Measurements from ENCODE around the gene ROBO3. TPM values are rescaled to one million over a fixed set of nuclear protein-coding genes. Genes with fewer than 3 reads are reported as not detected.
A peak's percentile ranks its signal among the peaks of the same experiment; 100 is the strongest.

Gene ROBO3
- total RNA-seq, 4 donors from 2014 or later: 5.0 to 10.8 (median 8.5) TPM

DNA sequence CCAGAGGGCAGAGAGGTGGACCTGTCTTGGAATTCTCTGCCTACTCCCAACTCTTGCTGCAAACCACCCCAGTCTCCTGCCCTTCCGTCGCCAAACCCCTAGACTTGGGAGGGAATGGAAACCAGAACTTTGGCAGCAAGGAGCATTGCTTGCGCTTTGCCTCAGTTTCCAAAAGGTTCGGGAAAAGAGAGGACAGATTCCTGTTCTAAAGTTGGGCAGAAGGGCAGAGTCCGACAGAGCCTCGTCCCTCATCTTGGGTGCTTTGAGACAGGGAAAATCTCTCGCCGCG lies 396 bp upstream of the ROBO3 start:
- no peaks in the 10 kb centered on the region for H3K9me3 ChIP-seq
- peaks cover 50 to 70% (median 60%) of the 10 kb centered on the region in 4 donors for H3K4me1 ChIP-seq
- intact Hi-C loops (cut with DNase I): no loop called here
- peak overlapping the region in 1 of 4 donors; percentile 32 for H3K4me3 ChIP-seq
- no peak for DNase-seq (ENCODE audit: extremely low spot score)
- H3K36me3 ChIP-seq: no peaks in the 10 kb centered on the region
- TF ChIP-seq POLR2AphosphoS5 (IDR thresholded peaks at IDR 0.05) (no peak), EP300 (IDR thresholded peaks at IDR 0.05) (no peak), POLR2A (IDR thresholded peaks at IDR 0.05; ENCODE audit: low read depth) (no peak)
- TF ChIP-seq, protein P1, sequence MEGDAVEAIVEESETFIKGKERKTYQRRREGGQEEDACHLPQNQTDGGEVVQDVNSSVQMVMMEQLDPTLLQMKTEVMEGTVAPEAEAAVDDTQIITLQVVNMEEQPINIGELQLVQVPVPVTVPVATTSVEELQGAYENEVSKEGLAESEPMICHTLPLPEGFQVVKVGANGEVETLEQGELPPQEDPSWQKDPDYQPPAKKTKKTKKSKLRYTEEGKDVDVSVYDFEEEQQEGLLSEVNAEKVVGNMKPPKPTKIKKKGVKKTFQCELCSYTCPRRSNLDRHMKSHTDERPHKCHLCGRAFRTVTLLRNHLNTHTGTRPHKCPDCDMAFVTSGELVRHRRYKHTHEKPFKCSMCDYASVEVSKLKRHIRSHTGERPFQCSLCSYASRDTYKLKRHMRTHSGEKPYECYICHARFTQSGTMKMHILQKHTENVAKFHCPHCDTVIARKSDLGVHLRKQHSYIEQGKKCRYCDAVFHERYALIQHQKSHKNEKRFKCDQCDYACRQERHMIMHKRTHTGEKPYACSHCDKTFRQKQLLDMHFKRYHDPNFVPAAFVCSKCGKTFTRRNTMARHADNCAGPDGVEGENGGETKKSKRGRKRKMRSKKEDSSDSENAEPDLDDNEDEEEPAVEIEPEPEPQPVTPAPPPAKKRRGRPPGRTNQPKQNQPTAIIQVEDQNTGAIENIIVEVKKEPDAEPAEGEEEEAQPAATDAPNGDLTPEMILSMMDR (IDR thresholded peaks at IDR 0.05): no peak
- H3K27me3 ChIP-seq: peaks cover 5 to 100% (median 83%) of the 10 kb centered on the region in 4 donors
- 9% methylated on average over 8 of the region's 9 CpGs for WGBS
- no peak overlapping the region for H3K27ac ChIP-seq (replicated peaks in 1 of 4)

DNA sequence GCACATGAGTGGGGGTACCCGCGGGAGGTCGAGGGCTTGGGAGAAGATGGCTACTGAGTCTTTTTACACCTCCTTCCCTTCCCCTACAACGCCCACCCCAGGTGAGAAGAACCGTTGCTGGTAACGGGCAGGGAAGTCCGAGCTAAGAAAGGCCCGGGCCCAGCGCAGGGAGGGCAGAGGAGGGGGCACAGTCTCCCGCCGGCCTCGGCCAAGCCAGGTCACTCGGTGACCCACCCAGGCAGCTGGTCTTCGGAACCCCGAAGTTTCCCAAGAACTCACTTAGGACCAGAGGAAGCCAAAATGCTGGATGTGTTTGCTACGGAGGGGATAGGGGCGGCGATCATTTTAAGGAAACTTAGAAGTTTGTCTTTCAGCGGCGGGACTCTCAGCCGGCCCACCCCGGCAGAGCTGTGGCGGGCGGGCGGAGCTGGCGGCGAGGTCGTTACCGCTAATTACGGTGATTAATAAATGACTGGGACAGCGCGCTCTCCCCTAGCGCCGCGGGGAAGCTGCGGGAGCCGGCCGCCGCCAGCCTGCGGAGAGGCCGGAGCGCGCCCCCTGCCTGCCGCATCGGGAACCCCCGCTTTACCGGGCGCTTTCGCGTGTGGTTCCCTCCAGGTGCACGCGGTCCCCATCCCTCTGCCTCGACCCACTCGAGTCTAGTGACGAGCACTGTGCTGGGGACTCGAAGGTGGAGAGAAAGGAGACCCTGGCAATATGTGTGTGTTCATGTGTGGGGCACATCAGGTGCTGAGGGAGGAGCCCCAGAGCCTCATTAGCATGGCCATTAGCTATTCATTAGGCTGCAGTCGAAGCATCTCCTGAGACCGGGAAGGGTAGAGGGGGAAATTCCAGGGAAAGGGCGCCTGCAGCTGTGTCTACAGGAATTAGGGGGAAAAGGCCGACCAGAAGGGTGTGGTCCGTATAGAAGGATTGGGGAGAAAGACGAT lies 945 bp downstream of the ROBO3 start:
- H3K27ac ChIP-seq (replicated peaks in 1 of 4): no peak overlapping the region
- H3K36me3 ChIP-seq: no peaks in the 10 kb centered on the region
- H3K27me3 ChIP-seq: peaks cover 5 to 100% (median 79%) of the 10 kb centered on the region in 4 donors
- peaks cover 50 to 70% (median 60%) of the 10 kb centered on the region in 4 donors for H3K4me1 ChIP-seq
- 13% methylated on average over 26 of the region's 62 CpGs for WGBS
- H3K4me3 ChIP-seq: peak overlapping the region; percentile 32 to 49 (median 38)
- TF ChIP-seq, protein P1 (IDR thresholded peaks at IDR 0.05): peak; percentile 64 to 83 (median 72)
- TF ChIP-seq POLR2A (IDR thresholded peaks at IDR 0.05; ENCODE audit: low read depth): no peak
- DNase-seq (ENCODE audit: extremely low spot score): no peak
- intact Hi-C loops (cut with DNase I): no loop called here
- no peaks in the 10 kb centered on the region for H3K9me3 ChIP-seq

DNA sequence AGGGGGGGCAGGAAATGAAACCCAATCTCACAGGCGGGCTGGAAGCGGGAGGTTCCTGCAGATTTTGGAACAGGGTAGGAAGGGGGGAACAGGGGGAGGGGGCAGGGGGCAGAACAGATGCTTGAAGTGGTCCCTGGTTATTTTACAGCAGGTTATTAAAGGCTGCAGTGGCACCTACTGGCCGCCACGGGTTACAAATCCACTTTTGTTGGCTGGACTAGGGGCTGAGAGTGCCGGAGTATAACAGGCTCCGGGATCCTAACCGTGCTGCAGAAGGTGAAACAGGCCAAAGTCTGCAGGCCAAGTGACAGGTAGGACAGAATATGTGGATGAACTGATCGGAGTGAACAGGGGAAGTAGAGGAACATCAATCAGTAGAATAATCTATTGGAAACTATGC lies 2.5 kb downstream of the ROBO3 start:
- no peak for DNase-seq (ENCODE audit: extremely low spot score)
- intact Hi-C loops (cut with DNase I): no loop called here

DNA sequence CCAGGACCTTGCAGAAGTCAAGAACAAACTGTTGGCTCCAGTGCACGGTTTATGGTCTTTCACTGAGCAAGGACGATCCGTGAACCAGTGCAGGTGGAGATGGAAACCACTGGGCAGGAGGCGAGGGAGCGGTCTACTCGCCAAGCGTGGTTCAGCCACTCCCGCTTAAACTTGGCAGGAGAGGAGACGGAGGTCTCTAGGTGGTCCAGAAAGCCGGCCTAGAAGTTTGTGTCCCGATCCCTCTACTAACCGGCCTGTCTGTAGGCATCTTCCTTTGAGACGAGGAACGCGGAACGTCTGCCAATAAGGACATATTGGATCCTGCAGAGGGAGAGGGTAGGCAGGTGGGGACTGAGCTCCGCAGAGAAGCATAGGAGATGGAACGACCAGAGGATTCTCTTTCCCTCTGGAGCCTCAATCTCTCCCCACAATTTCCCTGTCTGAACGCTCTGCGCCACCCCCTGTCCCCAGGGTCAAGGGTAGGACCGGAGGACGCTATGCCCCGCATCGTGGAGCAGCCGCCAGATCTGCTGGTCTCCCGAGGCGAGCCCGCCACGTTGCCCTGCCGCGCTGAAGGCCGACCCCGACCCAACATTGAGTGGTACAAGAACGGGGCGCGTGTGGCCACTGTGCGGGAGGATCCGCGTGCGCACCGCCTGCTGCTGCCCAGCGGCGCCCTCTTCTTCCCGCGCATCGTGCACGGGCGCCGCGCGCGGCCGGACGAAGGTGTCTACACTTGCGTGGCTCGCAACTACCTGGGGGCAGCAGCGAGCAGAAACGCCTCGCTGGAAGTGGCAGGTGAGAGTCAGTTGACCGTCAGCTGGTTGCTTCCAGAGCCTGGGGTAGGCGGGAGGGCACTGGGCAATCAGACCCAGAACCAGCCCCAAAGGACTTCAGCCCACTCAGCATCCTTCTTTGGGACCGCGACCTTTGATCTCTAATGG lies 3.4 kb downstream of the ROBO3 start:
- DNase-seq (ENCODE audit: extremely low spot score): no peak
- 11% methylated on average over 48 of the region's 63 CpGs for WGBS
- H3K27me3 ChIP-seq: peaks cover 5 to 96% (median 67%) of the 10 kb centered on the region in 4 donors
- no peak overlapping the region for H3K4me3 ChIP-seq
- peaks cover 42 to 58% (median 48%) of the 10 kb centered on the region in 4 donors for H3K4me1 ChIP-seq
- TF ChIP-seq POLR2A (IDR thresholded peaks at IDR 0.05; ENCODE audit: low read depth) (no peak), POLR2AphosphoS5 (IDR thresholded peaks at IDR 0.05) (no peak), EP300 (IDR thresholded peaks at IDR 0.05) (no peak)
- TF ChIP-seq, protein P1 (IDR thresholded peaks at IDR 0.05): no peak
- H3K36me3 ChIP-seq: no peaks in the 10 kb centered on the region
- intact Hi-C loops (cut with DNase I): no loop called here
- H3K27ac ChIP-seq (replicated peaks in 1 of 4): no peak overlapping the region
- no peaks in the 10 kb centered on the region for H3K9me3 ChIP-seq

More for the DNA sequence above, 2.5 kb downstream of the ROBO3 start:
- 4% methylated on average over 8 of the region's 8 CpGs for WGBS
- Histone ChIP-seq H3K27ac (replicated peaks in 1 of 4) (no peak overlapping the region), H3K27me3 (peaks cover 5 to 96% (median 73%) of the 10 kb centered on the region in 4 donors), H3K9me3 (no peaks in the 10 kb centered on the region), H3K36me3 (no peaks in the 10 kb centered on the region), H3K4me3 (peak overlapping the region in 1 of 4 donors; percentile 1), H3K4me1 (peaks cover 50 to 67% (median 57%) of the 10 kb centered on the region in 4 donors)
- TF ChIP-seq EP300 (IDR thresholded peaks at IDR 0.05): no peak
- TF ChIP-seq, protein P1 (IDR thresholded peaks at IDR 0.05): peak; percentile 14 to 51 (median 31)
